CD4-positive, CD25-positive, alpha-beta regulatory T cell (primary cell): ENCODE data around the gene AMER2. TPM values are rescaled to one million over a fixed set of nuclear protein-coding genes. Genes with fewer than 3 reads are reported as not detected.
A peak's percentile ranks its signal among the peaks of the same experiment; 100 is the strongest.

ENCODE experiments used
- ATAC-seq, 2 donors: fragments of 150-1000 bp; cut with Tn5 transposase; one replicate each; pipeline ENCODE4 v1.10.0; 2021; ENCODE audit warnings: low read depth in 2 of 2, moderate number of reproducible peaks in 2 of 2, moderate library complexity in 1 of 2
- DNase-seq, 3 donors: peaks; one replicate each; pipeline versions ENCODE4 v3.0.0 to v3.0.0-alpha.2; 2012 to 2022; ENCODE audit warnings: mixed read lengths in 1 of 3
- H3K27ac ChIP-seq: one replicate; pipeline ENCODE4 v1.7.0; 2013; ENCODE audit warnings: mild to moderate bottlenecking, low read length; ENCODE audit not compliant: insufficient read depth, poor library complexity, severe bottlenecking
- H3K27me3 ChIP-seq: one replicate; pipeline ENCODE4 v1.7.0; 2013; ENCODE audit warnings: low read length; ENCODE audit not compliant: control insufficient read depth, insufficient read depth
- H3K36me3 ChIP-seq: one replicate; pipeline ENCODE4 v1.7.0; 2013; ENCODE audit warnings: mild to moderate bottlenecking, low read length, moderate library complexity; ENCODE audit not compliant: control insufficient read depth, insufficient read depth
- H3K4me1 ChIP-seq: 2 replicates; pipeline ENCODE4 v1.7.0; 2013; ENCODE audit warnings: mild to moderate bottlenecking, low read length; ENCODE audit not compliant: insufficient read depth, control insufficient read depth, poor library complexity, severe bottlenecking
- H3K4me3 ChIP-seq: one replicate; pipeline ENCODE4 v1.7.0; 2013; ENCODE audit warnings: low read depth, mild to moderate bottlenecking, low read length, moderate library complexity
- H3K9me3 ChIP-seq, 2 experiments: 1 replicate in 1 of 2; 2 replicates in 1 of 2; pipeline ENCODE4 v1.7.0; 2013; ENCODE audit warnings: low read length in 2 of 2, mild to moderate bottlenecking in 1 of 2, moderate library complexity in 1 of 2; ENCODE audit not compliant: control insufficient read depth in 2 of 2
- H3K27ac Mint-ChIP-seq, 3 donors: one replicate each; pipeline ENCODE4 v1.8.0; 2020 to 2022; ENCODE audit warnings: mild to moderate bottlenecking in 3 of 3, mixed read lengths in 3 of 3, moderate library complexity in 2 of 3
- H3K27me3 Mint-ChIP-seq: one replicate; pipeline ENCODE4 v1.8.0; 2022; ENCODE audit warnings: mild to moderate bottlenecking, mixed read lengths
- H3K36me3 Mint-ChIP-seq: one replicate; pipeline ENCODE4 v1.8.0; 2020; ENCODE audit warnings: mixed read lengths
- H3K4me1 Mint-ChIP-seq, 4 donors: one replicate each; pipeline ENCODE4 v1.8.0; 2020 to 2022; ENCODE audit warnings: mixed read lengths in 4 of 4, mild to moderate bottlenecking in 1 of 4
- H3K4me3 Mint-ChIP-seq, 4 donors: one replicate each; pipeline ENCODE4 v1.8.0; 2020 to 2022; ENCODE audit warnings: mild to moderate bottlenecking in 4 of 4, mixed read lengths in 4 of 4, moderate library complexity in 3 of 4
- H3K9me3 Mint-ChIP-seq, 7 donors: one replicate each; pipeline ENCODE4 v1.8.0; 2020 to 2022; ENCODE audit warnings: mixed read lengths in 7 of 7, mild to moderate bottlenecking in 3 of 7, moderate library complexity in 2 of 7
- polyA plus RNA-seq, 4 donors: library from polyadenylated mRNA; unstranded; fragments of 300-500 nt; fragmentation: Illumina TruSeq; gene quantifications; one replicate each; pipeline ENCODE4 v1.2.3, GENCODE V29; 2021
- total RNA-seq: library from RNA; stranded (reverse); gene quantifications from one replicate; pipeline ENCODE4 v1.2.3, GENCODE V29; 2022

Gene AMER2
- total and polyA plus RNA-seq, 5 donors from 2014 or later, result not detected

DNA sequence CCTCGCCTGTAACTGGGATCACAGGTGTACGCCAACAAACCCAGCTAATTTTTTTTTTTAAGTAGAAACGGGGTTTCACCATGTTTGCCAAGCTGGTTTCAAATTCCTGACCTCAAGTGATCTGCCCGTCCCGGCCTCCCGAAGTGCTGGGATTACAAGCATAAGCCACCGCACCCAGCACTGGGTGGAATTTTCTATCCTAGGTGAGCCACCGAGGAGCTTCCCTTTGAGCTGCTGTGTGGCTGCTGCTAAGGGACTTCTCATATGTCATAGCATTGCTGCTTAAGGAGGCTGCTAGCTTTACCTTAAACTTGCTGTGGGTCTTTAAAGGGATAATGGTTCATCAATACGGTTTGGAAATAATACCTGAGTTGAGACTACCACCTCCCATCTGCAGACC lies 2.9 kb upstream of the AMER2 start:
- Mint-ChIP-seq H3K4me3 (no peak overlapping the region), H3K27ac (no peak overlapping the region), H3K4me1 (peaks cover 0 to 16% (median 7%) of the 10 kb centered on the region in 4 donors), H3K27me3 (peaks cover 78% of the 10 kb centered on the region), H3K9me3 (peaks cover 0 to 8% (median 0%) of the 10 kb centered on the region in 7 donors), H3K36me3 (no peaks in the 10 kb centered on the region)
- H3K27ac ChIP-seq, result no peak overlapping the region
- DNase-seq (no peak), ATAC-seq (no peak)
- no peak overlapping the region for H3K4me3 ChIP-seq
- no peaks in the 10 kb centered on the region for H3K36me3 ChIP-seq
- peaks cover 32% of the 10 kb centered on the region for H3K27me3 ChIP-seq
- H3K9me3 ChIP-seq, result no peaks in the 10 kb centered on the region
- H3K4me1 ChIP-seq, result peaks cover 9% of the 10 kb centered on the region

DNA sequence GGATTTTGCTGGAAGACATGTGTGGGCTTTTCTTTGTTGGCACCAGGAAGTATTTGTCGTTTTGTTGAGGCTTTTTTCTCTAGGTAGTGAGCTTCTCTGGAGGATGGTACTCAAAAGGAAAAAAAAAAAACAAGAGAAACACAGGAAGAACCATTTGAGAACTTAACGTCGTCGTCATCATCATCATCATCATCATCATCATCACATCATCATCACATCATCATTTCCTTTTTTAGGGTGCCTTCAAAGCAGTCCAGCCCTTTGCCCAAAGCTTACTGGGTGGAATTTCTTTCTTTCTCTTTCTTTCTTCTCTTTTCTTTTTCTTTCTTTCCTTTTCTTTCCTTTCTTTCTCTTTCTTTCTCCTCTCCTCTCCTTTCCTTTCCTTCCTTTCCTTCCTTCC lies 2.2 kb upstream of the AMER2 start:
- peaks cover 0 to 20% (median 7%) of the 10 kb centered on the region in 4 donors for H3K4me1 Mint-ChIP-seq
- Histone ChIP-seq H3K36me3 (no peaks in the 10 kb centered on the region), H3K4me3 (no peak overlapping the region), H3K27me3 (peaks cover 29% of the 10 kb centered on the region), H3K9me3 (no peaks in the 10 kb centered on the region), H3K27ac (no peak overlapping the region), H3K4me1 (peaks cover 9% of the 10 kb centered on the region)
- peaks cover 78% of the 10 kb centered on the region for H3K27me3 Mint-ChIP-seq
- H3K9me3 Mint-ChIP-seq, result peaks cover 0 to 8% (median 0%) of the 10 kb centered on the region in 7 donors
- ATAC-seq (no peak), DNase-seq (no peak)
- H3K4me3 Mint-ChIP-seq, result no peak overlapping the region
- no peak overlapping the region for H3K27ac Mint-ChIP-seq
- H3K36me3 Mint-ChIP-seq, result no peaks in the 10 kb centered on the region

DNA sequence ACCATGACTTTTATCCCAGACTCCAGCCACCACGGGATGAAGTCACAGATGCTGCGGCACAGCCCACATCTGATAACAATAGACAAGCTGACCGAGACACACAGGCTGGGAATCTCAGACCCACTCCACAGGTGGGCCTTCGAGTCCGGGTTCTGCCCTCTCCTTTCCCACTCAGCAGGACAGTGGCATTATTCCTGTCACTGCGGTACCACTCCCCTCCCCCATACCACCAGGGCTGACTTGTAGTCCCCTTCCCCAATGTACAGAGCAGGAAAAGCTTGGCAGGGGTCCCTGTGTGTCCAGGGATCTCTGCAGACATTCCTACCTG lies 179 bp upstream of the AMER2 start:
- H3K9me3 Mint-ChIP-seq, result peaks cover 0 to 2% (median 0%) of the 10 kb centered on the region in 7 donors
- no peaks in the 10 kb centered on the region for H3K36me3 Mint-ChIP-seq
- peaks cover 0 to 20% (median 9%) of the 10 kb centered on the region in 4 donors for H3K4me1 Mint-ChIP-seq
- peak overlapping the region in 2 of 4 donors; percentile 42 to 78 for H3K4me3 Mint-ChIP-seq
- peaks cover 75% of the 10 kb centered on the region for H3K27me3 Mint-ChIP-seq
- H3K27ac Mint-ChIP-seq, result no peak overlapping the region
- Histone ChIP-seq H3K4me1 (peaks cover 9% of the 10 kb centered on the region), H3K36me3 (no peaks in the 10 kb centered on the region), H3K9me3 (no peaks in the 10 kb centered on the region), H3K27ac (no peak overlapping the region), H3K27me3 (peaks cover 35% of the 10 kb centered on the region), H3K4me3 (no peak overlapping the region)
- ATAC-seq (no peak), DNase-seq (no peak)

DNA sequence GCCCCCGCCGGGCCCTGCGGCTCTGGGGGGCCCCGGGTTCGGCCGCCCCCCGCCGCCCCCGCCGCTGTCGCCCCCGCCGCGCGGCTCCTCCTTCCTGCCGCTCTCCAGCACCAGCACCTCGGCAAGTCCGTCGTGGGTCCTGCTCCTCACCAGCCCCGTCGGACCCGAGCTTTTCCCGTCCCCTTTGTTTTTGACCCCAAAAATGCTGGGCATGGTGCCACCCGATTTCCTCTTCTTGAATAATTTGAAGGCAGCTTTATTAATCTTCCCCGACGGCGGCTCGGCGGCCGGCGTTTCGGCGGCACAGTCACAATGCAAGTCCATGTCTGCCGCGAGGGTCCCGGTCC lies 945 bp downstream of the AMER2 start:
- H3K9me3 ChIP-seq, result no peaks in the 10 kb centered on the region
- Mint-ChIP-seq H3K9me3 (peaks cover 0 to 2% (median 0%) of the 10 kb centered on the region in 7 donors), H3K36me3 (no peaks in the 10 kb centered on the region), H3K27ac (no peak overlapping the region), H3K4me3 (peak overlapping the region in 1 of 4 donors; percentile 48), H3K4me1 (peaks cover 0 to 20% (median 9%) of the 10 kb centered on the region in 4 donors), H3K27me3 (peaks cover 70% of the 10 kb centered on the region)
- H3K4me1 ChIP-seq, result peaks cover 9% of the 10 kb centered on the region
- ATAC-seq (no peak), DNase-seq (no peak)
- H3K36me3 ChIP-seq, result no peaks in the 10 kb centered on the region
- H3K27ac ChIP-seq, result no peak overlapping the region
- no peak overlapping the region for H3K4me3 ChIP-seq
- H3K27me3 ChIP-seq, result peaks cover 36% of the 10 kb centered on the region

DNA sequence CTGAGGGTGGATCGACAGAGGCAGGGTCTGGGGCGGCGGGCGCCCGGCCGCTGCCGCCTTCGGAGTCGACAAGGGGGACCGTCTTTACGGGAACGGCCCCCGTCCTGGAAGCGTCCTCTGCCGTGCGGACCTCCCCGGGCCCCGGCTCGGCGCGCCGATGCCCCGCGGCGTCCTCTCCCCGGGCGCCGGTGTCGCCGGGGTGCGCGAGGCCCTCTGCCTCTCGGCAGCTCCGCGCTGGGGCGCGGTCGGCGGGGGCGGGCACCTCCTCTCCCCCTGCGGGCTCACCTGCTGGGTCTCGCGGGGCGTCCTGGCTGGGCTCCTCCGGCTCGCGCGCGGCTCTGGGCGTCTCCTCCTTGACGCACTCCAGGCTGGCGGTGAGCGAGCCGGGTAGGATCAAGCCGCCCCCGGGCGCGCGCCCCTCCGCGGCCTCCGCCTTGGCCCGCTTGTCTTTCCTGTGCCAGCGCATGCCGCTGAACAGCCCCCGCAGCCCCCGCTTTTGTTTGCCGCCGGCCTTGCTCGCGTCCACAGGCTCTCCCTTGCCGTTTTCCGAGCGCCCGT lies 1.5 kb downstream of the AMER2 start:
- no peak overlapping the region for H3K4me3 ChIP-seq

DNA sequence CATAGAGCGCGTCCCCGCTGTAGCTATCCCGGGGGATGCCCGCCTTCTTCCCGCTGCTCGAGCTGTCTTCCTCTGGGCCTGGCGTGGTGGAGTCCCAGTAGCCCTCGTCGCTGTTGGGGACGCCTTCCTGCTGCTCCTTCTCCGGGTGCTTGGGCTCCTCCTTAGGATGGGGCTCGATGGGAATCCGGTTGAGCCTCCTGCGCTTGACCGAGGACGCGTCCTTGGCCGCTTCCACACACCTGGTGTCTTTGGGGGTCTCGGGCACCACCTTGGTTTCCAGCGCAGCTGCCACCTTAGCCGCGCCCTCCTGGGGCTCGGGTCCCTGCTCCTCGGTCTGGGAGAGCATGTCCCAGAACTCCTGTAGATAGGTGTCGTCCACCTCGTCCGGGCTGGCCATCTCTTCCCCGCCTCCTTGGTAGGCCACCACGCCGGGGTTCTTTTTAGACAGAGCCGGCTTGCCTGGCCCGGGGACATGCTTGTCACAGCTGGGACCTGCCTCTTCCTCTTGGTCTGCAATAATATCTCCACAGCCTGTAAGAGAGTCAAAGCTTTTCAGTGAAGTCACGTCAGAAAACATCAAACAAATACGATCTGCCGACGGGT lies 2.0 kb downstream of the AMER2 start:
- Histone ChIP-seq H3K27ac (no peak overlapping the region), H3K4me3 (no peak overlapping the region), H3K27me3 (peaks cover 36% of the 10 kb centered on the region), H3K4me1 (peaks cover 9% of the 10 kb centered on the region), H3K36me3 (no peaks in the 10 kb centered on the region), H3K9me3 (no peaks in the 10 kb centered on the region)
- DNase-seq (no peak), ATAC-seq (no peak)
- peak overlapping the region in 1 of 4 donors; percentile 53 for H3K4me3 Mint-ChIP-seq
- peaks cover 0 to 20% (median 9%) of the 10 kb centered on the region in 4 donors for H3K4me1 Mint-ChIP-seq
- no peak overlapping the region for H3K27ac Mint-ChIP-seq
- peaks cover 69% of the 10 kb centered on the region for H3K27me3 Mint-ChIP-seq
- peaks cover 0 to 5% (median 0%) of the 10 kb centered on the region in 7 donors for H3K9me3 Mint-ChIP-seq
- H3K36me3 Mint-ChIP-seq, result no peaks in the 10 kb centered on the region

More for the DNA sequence above, 1.5 kb downstream of the AMER2 start:
- no peak overlapping the region for H3K4me3 Mint-ChIP-seq
- H3K27me3 Mint-ChIP-seq, result peaks cover 70% of the 10 kb centered on the region
- Histone ChIP-seq H3K36me3 (no peaks in the 10 kb centered on the region), H3K27ac (no peak overlapping the region), H3K27me3 (peaks cover 36% of the 10 kb centered on the region), H3K9me3 (no peaks in the 10 kb centered on the region), H3K4me1 (peaks cover 9% of the 10 kb centered on the region)
- H3K4me1 Mint-ChIP-seq, result peaks cover 0 to 20% (median 9%) of the 10 kb centered on the region in 4 donors
- H3K27ac Mint-ChIP-seq, result no peak overlapping the region
- H3K36me3 Mint-ChIP-seq, result no peaks in the 10 kb centered on the region
- ATAC-seq (no peak), DNase-seq (no peak)
- peaks cover 0 to 2% (median 0%) of the 10 kb centered on the region in 7 donors for H3K9me3 Mint-ChIP-seq

DNA sequence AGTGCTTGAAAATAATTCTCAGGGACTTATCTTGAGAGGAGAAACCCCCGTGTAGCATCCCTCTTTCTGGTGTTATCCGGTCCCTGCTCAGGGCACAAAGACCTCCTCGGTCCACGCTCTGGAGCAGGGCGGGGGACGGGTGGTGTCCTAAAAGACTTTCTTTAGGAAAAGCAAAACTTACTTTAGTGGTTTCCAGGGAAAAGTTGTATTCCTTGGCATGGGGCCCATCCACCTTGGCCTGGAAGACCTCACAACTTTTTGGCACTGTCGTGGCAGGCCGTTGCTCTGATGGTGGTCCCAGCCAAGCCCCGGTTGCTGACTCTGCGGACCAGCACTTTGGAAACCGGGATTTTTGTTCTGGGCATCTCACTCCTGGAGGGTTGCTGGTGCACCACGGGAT lies 2.7 kb downstream of the AMER2 start:
- Mint-ChIP-seq H3K4me3 (no peak overlapping the region), H3K27me3 (peaks cover 64% of the 10 kb centered on the region), H3K4me1 (peaks cover 0 to 20% (median 9%) of the 10 kb centered on the region in 4 donors), H3K27ac (no peak overlapping the region), H3K36me3 (no peaks in the 10 kb centered on the region), H3K9me3 (peaks cover 0 to 6% (median 0%) of the 10 kb centered on the region in 7 donors)
- Histone ChIP-seq H3K27me3 (peaks cover 35% of the 10 kb centered on the region), H3K27ac (no peak overlapping the region), H3K4me3 (no peak overlapping the region), H3K4me1 (peaks cover 9% of the 10 kb centered on the region), H3K9me3 (no peaks in the 10 kb centered on the region), H3K36me3 (no peaks in the 10 kb centered on the region)
- ATAC-seq (no peak), DNase-seq (no peak)

DNA sequence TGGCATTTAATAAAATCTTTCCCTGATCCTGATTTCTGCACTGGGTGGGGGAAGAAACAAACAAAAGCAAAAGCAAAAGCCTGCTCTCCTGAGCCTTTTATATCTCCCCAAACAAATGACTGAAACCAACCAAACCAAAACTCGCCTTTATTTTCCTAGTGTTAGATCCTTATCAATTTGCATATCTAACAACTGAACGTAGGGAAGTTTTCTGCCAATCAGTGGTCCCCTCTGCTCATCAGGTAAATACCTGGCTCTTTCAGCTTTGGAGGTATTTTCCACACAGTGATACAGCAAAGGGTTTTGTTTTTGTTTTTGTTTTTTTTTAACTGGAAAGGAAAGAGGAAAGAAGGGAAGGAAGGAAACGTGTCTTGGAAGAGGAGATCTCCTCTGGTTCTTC lies 3.3 kb downstream of the AMER2 start:
- H3K27me3 Mint-ChIP-seq, result peaks cover 59% of the 10 kb centered on the region

More for the DNA sequence above, 3.3 kb downstream of the AMER2 start:
- H3K36me3 Mint-ChIP-seq, result no peaks in the 10 kb centered on the region
- peaks cover 0 to 7% (median 0%) of the 10 kb centered on the region in 7 donors for H3K9me3 Mint-ChIP-seq
- peaks cover 30% of the 10 kb centered on the region for H3K27me3 ChIP-seq
- H3K4me3 ChIP-seq, result no peak overlapping the region
- H3K27ac ChIP-seq, result no peak overlapping the region
- H3K4me1 ChIP-seq, result peaks cover 9% of the 10 kb centered on the region
- DNase-seq (no peak), ATAC-seq (no peak)
- no peak overlapping the region for H3K27ac Mint-ChIP-seq
- peak overlapping the region in 1 of 4 donors; percentile 28 for H3K4me3 Mint-ChIP-seq
- H3K36me3 ChIP-seq, result no peaks in the 10 kb centered on the region
- no peaks in the 10 kb centered on the region for H3K9me3 ChIP-seq
- peaks cover 0 to 20% (median 9%) of the 10 kb centered on the region in 4 donors for H3K4me1 Mint-ChIP-seq
